HG02970 (cell line): Measurements from ENCODE around the gene MRPL52.
"Not testable (repeated sequence)": the region's sequence is repeated elsewhere in the genome, so short reads cannot be mapped to it uniquely, and the experiment has no call there.

Experiments used
- ATAC-seq: cut with Tn5 transposase; IDR thresholded peaks from one replicate; pipeline ENCODE4 v1.9.1; 2021; ENCODE audit warnings: mild to moderate bottlenecking, moderate library complexity, moderate number of reproducible peaks; ENCODE audit not compliant: unreplicated experiment, low FRiP score

The MRPL52 gene

DNA sequence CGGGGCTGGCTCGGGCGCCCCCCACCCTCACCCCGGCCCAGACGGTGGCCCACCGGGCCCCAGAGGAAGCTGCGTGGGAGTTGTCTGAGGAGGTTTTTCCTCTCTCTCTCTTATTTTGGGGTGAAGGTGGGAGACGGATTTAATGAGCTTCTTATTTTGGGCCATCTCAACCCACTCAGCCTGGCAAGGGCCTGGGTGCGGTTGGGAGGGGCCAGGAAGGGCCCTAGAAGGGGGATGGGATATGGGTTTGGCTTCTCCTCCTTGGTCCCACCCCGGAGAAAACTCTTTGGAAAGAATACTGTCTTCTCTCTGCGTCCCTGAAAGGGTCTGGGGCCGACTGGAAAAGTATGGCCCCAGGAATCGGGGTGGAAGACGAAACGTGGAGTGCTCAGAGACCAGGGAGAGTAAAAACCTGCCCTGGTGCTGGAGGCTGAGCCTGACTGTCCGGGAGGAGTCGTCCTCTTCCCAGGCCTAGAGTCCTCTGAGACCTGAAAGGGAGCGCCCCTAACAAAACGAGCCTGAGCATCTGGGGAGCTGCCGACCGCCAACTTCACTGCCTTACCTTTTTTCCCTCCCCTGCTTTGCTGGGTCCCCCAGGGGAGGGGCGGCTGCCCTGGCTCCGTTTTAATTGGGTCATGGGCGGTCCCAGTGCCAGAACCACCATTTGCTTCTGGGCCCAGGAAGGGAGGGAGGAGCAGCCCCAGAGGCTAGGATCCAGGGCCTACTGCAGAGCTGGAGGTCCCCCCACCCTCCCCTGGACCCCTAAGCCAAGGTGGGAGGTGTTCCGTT is 8.3 kb downstream of the MRPL52 start:
- no peak for ATAC-seq

- ATAC-seq, result no peak
Observed at GRCh38 chr14:22838631-22839041, 8.9 kb downstream of the MRPL52 start.

DNA sequence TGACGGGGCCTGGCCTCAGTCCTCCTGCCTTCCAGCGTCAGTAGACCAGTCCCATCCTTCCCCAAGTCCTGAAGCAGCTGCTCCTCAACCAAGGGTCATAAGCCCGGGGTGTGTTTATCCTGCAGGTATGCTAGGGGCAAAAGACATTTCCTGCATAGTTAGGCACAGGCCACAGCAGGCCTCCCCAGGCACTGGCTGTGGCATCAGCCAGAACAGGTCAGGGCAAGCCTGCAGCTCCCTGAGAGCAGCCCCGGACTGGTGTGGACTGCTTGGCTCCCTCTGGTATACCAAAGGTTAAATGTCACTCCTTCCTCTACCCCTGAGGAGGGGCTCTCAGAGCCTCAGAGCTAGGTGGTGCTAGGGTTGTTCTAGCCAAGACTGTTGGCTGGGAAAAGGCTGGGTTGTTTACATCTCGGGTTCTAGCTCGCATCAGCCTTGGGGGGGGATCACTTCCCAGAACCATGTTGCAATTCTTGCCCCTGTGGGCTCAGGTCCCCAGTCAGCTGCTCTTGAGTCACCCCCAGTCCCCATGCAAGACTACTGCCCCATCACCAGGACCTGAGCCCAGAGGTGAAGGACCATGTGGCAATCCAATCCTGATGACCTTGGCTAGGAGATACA is 9.6 kb downstream of the MRPL52 start:
- no peak for ATAC-seq

GRCh38 chr14:22841311-22841710 is 11.6 kb downstream of the MRPL52 start:
- no peak for ATAC-seq

DNA sequence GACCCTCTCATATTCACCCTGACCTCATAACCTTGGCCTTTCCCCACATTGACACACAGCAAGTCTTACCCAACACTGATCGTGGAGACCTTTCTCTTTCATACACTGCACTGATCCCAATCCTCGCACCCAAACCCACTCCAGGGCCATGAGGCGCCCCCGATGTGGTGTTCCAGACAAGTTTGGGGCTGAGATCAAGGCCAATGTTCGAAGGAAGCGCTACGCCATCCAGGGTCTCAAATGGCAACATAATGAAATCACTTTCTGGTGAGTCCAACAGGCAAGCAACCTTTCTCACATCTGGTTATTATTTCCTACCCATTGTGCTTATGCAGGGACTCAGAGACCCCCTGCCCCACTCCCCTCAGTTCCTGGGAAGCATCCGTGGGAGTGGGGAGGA is 12.1 kb downstream of the MRPL52 start:
- ATAC-seq, result no peak

DNA sequence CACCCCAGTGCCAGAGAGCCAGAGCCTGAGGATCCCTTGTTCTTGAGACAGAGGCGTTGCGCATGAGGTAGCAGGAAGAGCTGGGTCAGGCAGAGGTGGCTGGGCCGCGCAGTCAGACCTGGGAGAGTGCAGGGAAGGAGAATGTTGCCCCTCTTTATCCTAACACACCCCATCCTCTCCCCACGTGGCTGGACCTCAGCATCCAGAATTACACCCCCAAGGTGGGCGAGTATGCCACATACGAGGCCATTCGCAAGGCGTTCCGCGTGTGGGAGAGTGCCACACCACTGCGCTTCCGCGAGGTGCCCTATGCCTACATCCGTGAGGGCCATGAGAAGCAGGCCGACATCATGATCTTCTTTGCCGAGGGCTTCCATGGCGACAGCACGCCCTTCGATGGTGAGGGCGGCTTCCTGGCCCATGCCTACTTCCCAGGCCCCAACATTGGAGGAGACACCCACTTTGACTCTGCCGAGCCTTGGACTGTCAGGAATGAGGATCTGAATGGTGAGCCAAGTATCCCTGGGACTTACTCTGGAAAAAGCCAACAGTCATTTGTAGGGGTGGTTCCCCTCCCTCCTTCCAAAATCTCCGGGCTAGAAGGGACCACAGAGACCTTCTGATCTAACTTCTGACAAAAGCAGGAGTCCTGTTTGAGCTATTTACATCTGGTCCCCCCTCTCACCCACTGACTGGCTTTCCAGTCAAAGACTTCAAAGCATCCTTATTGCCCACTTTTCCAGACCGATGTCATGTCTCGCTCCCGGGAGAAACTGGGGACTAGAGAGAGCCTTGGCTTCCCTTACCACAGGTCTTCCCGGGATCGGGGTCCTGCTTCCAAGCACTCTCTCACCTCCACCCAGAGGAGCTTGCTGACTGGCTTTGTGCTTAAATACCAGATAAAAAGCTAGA is 12.8 kb downstream of the MRPL52 start:
- ATAC-seq, result no peak

- ATAC-seq, result no peak
Observed at GRCh38 chr14:22843123-22843925, 13.6 kb downstream of the MRPL52 start.

GRCh38 chr14:22844221-22845102 is 14.8 kb downstream of the MRPL52 start:
- ATAC-seq, result no peak

- ATAC-seq, result no peak
Observed at GRCh38 chr14:22845103-22845394, 15.4 kb downstream of the MRPL52 start.

- no peak for ATAC-seq
Observed at GRCh38 chr14:22845821-22846625, 16.3 kb downstream of the MRPL52 start.

GRCh38 chr14:22846811-22847307 is 17.2 kb downstream of the MRPL52 start:
- no peak for ATAC-seq

DNA sequence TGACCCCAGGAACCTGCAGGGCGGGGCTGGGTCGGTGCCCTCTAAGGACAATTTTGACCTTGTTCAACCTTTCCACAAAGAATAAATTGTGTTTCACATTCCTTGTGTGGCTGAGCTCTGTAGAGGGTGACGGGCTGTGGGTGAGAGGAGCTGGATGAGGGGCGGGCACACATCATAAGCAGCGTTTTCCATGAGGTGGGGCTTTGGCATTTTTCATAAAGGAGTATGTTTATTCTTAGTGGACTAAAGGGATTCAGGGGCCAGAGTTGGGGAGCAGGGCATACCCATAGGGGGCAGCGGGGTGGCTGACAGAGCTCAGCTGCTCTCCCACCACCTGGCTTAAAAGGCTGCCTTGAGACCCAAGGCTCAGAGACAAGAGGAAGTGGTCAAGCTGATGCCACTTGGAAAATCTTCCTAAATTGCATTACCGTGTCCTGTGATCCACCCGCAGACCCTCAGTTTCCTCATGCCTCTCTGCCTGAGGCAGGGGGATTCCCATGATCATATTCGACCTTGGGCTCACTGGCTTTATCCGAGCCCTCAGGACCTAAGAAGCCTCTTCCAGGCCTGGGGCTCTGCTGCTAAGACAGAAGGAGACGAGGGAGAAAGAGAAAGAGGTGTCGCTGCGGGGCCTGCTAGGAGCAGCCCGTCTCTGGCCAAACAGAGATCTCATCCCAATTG is 18.1 kb downstream of the MRPL52 start:
- no peak for ATAC-seq

GRCh38 chr14:22848351-22849164 is 18.9 kb downstream of the MRPL52 start:
- ATAC-seq, result no peak

GRCh38 chr14:22849212-22849819 is 19.6 kb downstream of the MRPL52 start:
- ATAC-seq, result no peak

- ATAC-seq, result no peak
Observed at GRCh38 chr14:22850944-22851764, 21.5 kb downstream of the MRPL52 start.

DNA sequence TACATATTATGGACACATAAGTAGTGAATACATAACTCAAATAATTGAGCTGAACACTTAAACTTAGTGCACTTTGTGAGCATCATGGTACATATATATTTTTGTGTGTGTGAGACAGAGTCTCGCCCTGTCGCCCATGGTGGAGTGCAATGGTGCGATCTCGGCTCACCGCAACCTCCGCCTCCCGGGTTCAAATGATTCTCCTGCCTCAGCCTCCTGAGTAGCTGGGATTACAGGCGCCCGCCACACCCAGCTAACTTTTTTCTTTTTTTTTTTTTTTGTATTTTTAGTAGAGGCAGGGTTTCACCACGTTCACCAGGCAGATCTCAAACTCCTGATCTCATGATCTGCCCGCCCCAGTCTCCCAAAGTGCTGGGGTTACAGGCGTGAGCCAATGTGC is 22.5 kb downstream of the MRPL52 start:
- ATAC-seq, result not testable (repeated sequence)
